Stimulated activated CD8-positive, alpha-beta memory T cell treated with anti-CD3 and anti-CD28 coated beads, Interleukin-7, amount 100 ng/mL, for 1 hour (primary cell): ENCODE measurements around the gene SP5.
"Not testable (repeated sequence)": the region's sequence is repeated elsewhere in the genome, so short reads cannot be mapped to it uniquely, and the experiment has no call there.

Source experiments
- DNase-seq, 2 donors: peaks; one replicate each; pipeline ENCODE4 v3.0.0-alpha.2; 2020; ENCODE audit warnings: low read depth in 2 of 2

SP5 gene

GRCh38 chr2:170711196-170711773 is 3.9 kb upstream of the SP5 start:
- DNase-seq, result no peak

GRCh38 chr2:170711774-170712652 is 3.1 kb upstream of the SP5 start:
- no peak for DNase-seq

- no peak for DNase-seq
Observed at GRCh38 chr2:170712653-170713542, 2.2 kb upstream of the SP5 start.

GRCh38 chr2:170713543-170714380 is 1.4 kb upstream of the SP5 start:
- no peak for DNase-seq

GRCh38 chr2:170714381-170715061 is 616 bp upstream of the SP5 start:
- no peak for DNase-seq

- DNase-seq, result no peak
Observed at GRCh38 chr2:170715932-170716777, 1.0 kb downstream of the SP5 start.

- no peak for DNase-seq
Observed at GRCh38 chr2:170716851-170717598, 1.9 kb downstream of the SP5 start.

- no peak for DNase-seq
Observed at GRCh38 chr2:170717599-170717963, 2.4 kb downstream of the SP5 start.

GRCh38 chr2:170717991-170718589 is 3.0 kb downstream of the SP5 start:
- DNase-seq, result no peak

GRCh38 chr2:170719810-170720209 is 4.7 kb downstream of the SP5 start:
- no peak for DNase-seq

- no peak for DNase-seq
Observed at GRCh38 chr2:170721678-170722077, 6.5 kb downstream of the SP5 start.

- DNase-seq, result no peak
Observed at GRCh38 chr2:170722301-170722700, 7.2 kb downstream of the SP5 start.

- DNase-seq, result no peak
Observed at GRCh38 chr2:170723446-170723958, 8.4 kb downstream of the SP5 start.

GRCh38 chr2:170733798-170734600 is 18.9 kb downstream of the SP5 start:
- DNase-seq, result no peak

GRCh38 chr2:170734601-170735000 is 19.5 kb downstream of the SP5 start:
- not testable (repeated sequence) for DNase-seq

- no peak for DNase-seq
Observed at GRCh38 chr2:170736628-170737027, 21.5 kb downstream of the SP5 start.

GRCh38 chr2:170737406-170737805 is 22.3 kb downstream of the SP5 start:
- no peak for DNase-seq

GRCh38 chr2:170737821-170738220 is 22.7 kb downstream of the SP5 start:
- DNase-seq, result no peak
